NCI-H1092 (cell line): ENCODE data around the gene WDR88.
"Not testable (repeated sequence)": the region's sequence is repeated elsewhere in the genome, so short reads cannot be mapped to it uniquely, and the experiment has no call there.

Source experiments
- DNase-seq: peaks from one replicate; lab custom pipeline; 2025; lab: John Stamatoyannopoulos, UW

WDR88 gene

GRCh38 chr19:33171222-33171795 is 39.4 kb downstream of the WDR88 start:
- DNase-seq, result no peak

GRCh38 chr19:33171916-33172359 is 40.0 kb downstream of the WDR88 start:
- no peak for DNase-seq

- no peak for DNase-seq
Measured at GRCh38 chr19:33174186-33174585, 42.3 kb downstream of the WDR88 start.

GRCh38 chr19:33175156-33175782 is 43.4 kb downstream of the WDR88 start:
- no peak for DNase-seq

GRCh38 chr19:33175886-33176669 is 44.2 kb downstream of the WDR88 start:
- DNase-seq, result no peak

GRCh38 chr19:33176670-33177416 is 44.9 kb downstream of the WDR88 start:
- peak; percentile 95 for DNase-seq

- peak; percentile 77 for DNase-seq
Measured at GRCh38 chr19:33177417-33177979, 45.6 kb downstream of the WDR88 start.

- DNase-seq, result no peak
Measured at GRCh38 chr19:33186431-33187182, 54.7 kb downstream of the WDR88 start.

GRCh38 chr19:33187183-33187540 is 55.2 kb downstream of the WDR88 start:
- no peak for DNase-seq

GRCh38 chr19:33189453-33189852 is 57.5 kb downstream of the WDR88 start:
- DNase-seq, result no peak

GRCh38 chr19:33191092-33191491 is 59.2 kb downstream of the WDR88 start:
- DNase-seq, result not testable (repeated sequence)

GRCh38 chr19:33191501-33191900 is 59.6 kb downstream of the WDR88 start:
- no peak for DNase-seq

- no peak for DNase-seq
Measured at GRCh38 chr19:33192010-33192409, 60.1 kb downstream of the WDR88 start.

GRCh38 chr19:33193269-33193864 is 61.5 kb downstream of the WDR88 start:
- no peak for DNase-seq

- DNase-seq, result peak; percentile 13
Measured at GRCh38 chr19:33193865-33194362, 62.0 kb downstream of the WDR88 start, which contains the start of gene LRP3. Gene LRP3, plus strand, starts transcription at chr19:33194330. Its CDS starts 456 bp downstream, at chr19:33194786.

GRCh38 chr19:33194532-33194885 is 62.6 kb downstream of the WDR88 start:
- DNase-seq, result no peak

- DNase-seq, result no peak
Measured at GRCh38 chr19:33194886-33195644, 63.2 kb downstream of the WDR88 start.

GRCh38 chr19:33195645-33196347 is 63.9 kb downstream of the WDR88 start:
- no peak for DNase-seq

GRCh38 chr19:33196446-33197193 is 64.7 kb downstream of the WDR88 start:
- DNase-seq, result no peak
